GM12878 (cell line): ENCODE data around the gene METRNL. TPM values are rescaled to one million over a fixed set of nuclear protein-coding genes. Genes with fewer than 3 reads are reported as not detected.

Experiments
- ATAC-seq: fragments of 200-7000 bp; cut with Tn5 transposase; 3 replicates; pipeline ENCODE4 v1.9.1; 2020; ENCODE audit warnings: mild to moderate bottlenecking, moderate library complexity
- BruUV-seq: library from RNA; stranded (reverse); fragments of 400-500 nt; replicated peaks from 2 replicates; lab custom pipeline; 2021; lab: Mats Ljungman, UMichigan
- CTCF ChIA-PET: fragments of 300-600 bp; sonication (Branson Sonifier 250); formaldehyde crosslinking; extraction: SDS; loops from one replicate; lab custom pipeline; 2021; ENCODE audit warnings: inconsistent platforms; lab: Yijun Ruan, JAX
- POLR2A ChIA-PET: fragments of 350-600 bp; formaldehyde crosslinking; extraction: SDS; loops from one replicate; lab custom pipeline; 2021; ENCODE audit warnings: inconsistent platforms; lab: Charles Lee
- RAD21 ChIA-PET: fragments of 300-600 bp; sonication (Branson Sonifier 250); formaldehyde crosslinking; loops from one replicate; lab custom pipeline; 2023; ENCODE audit warnings: antibody characterized with exemption; ENCODE audit not compliant: unreplicated experiment; lab: Charles Lee
- SMC1A ChIA-PET: fragments of 300-600 bp; sonication (Branson Sonifier 250); formaldehyde crosslinking; loops from one replicate; lab custom pipeline; 2023; ENCODE audit not compliant: unreplicated experiment, uncharacterized antibody; lab: Charles Lee
- DNase-seq: peaks from one replicate; pipeline ENCODE4 v3.0.0-alpha.2; 2011; ENCODE audit warnings: low read depth, low spot score
- FAIRE-seq: peaks from 3 replicates; lab custom pipeline; 2011; peaks lifted over from hg19 to GRCh38; lab: Jason Lieb, UNC
- H2AFZ ChIP-seq: 2 replicates; pipeline ENCODE4 v1.6.0; 2011; ENCODE audit warnings: low read depth, low read length, control low read depth; ENCODE audit not compliant: control insufficient read depth
- H3K27ac ChIP-seq: 2 replicates; pipeline ENCODE4 v1.5.1; 2011; ENCODE audit warnings: control low read depth; ENCODE audit not compliant: control insufficient read depth, insufficient read depth
- H3K27me3 ChIP-seq, 2 experiments: replicated peaks in 1 of 2; 2 replicates each; pipeline versions ENCODE4 v1.6.0 to v1.6.1; 2011; ENCODE audit warnings: low read length in 1 of 2; ENCODE audit not compliant: control insufficient read depth in 2 of 2, insufficient read depth in 2 of 2
- H3K36me3 ChIP-seq, 2 experiments: 2 replicates each; pipeline ENCODE4 v1.5.1; 2011; ENCODE audit warnings: low read length in 1 of 2; ENCODE audit not compliant: control insufficient read depth in 2 of 2, insufficient read depth in 2 of 2
- H3K4me1 ChIP-seq: 2 replicates; pipeline ENCODE4 v1.6.1; 2011; ENCODE audit warnings: mild to moderate bottlenecking, low read length, moderate library complexity, mixed read lengths; ENCODE audit not compliant: control insufficient read depth, insufficient read depth
- H3K4me2 ChIP-seq: 2 replicates; pipeline ENCODE4 v1.6.0; 2011; ENCODE audit warnings: control low read depth; ENCODE audit not compliant: control insufficient read depth, insufficient read depth
- H3K4me3 ChIP-seq: fragments of 200-600 bp; sonication (generic); 2 replicates; pipeline ENCODE4 v1.5.1; 2016
- H3K79me2 ChIP-seq: 2 replicates; pipeline ENCODE4 v1.6.0; 2011; ENCODE audit warnings: low read length; ENCODE audit not compliant: control insufficient read depth, insufficient read depth
- H3K9ac ChIP-seq: 2 replicates; pipeline ENCODE4 v1.8.0; 2011; ENCODE audit warnings: low read length, control low read depth, mixed read lengths; ENCODE audit not compliant: control insufficient read depth, insufficient read depth
- H3K9me3 ChIP-seq: replicated peaks from 3 replicates; pipeline ENCODE4 v1.5.1; 2011; ENCODE audit warnings: mild to moderate bottlenecking, low read length; ENCODE audit not compliant: control insufficient read depth, insufficient read depth
- H4K20me1 ChIP-seq: 2 replicates; pipeline ENCODE4 v1.6.0; 2011; ENCODE audit not compliant: control insufficient read depth, insufficient read depth
- BACH1 ChIP-seq: fragments of 450-650 bp; IDR thresholded peaks from 2 replicates; pipeline ENCODE4 v1.6.1; 2017; ENCODE audit warnings: mild to moderate bottlenecking, borderline replicate concordance
- BCL11A ChIP-seq: IDR thresholded peaks from 2 replicates; pipeline ENCODE4 v1.6.1; 2011; ENCODE audit warnings: low read depth, low read length
- DPF2 ChIP-seq: fragments of 450-650 bp; IDR thresholded peaks from 2 replicates; pipeline ENCODE4 v1.6.1; 2017; ENCODE audit warnings: mild to moderate bottlenecking
- HCFC1 ChIP-seq: fragments of 150-350 bp; IDR thresholded peaks from 2 replicates; pipeline ENCODE4 v1.6.1; 2014; ENCODE audit warnings: low read length
- MTA3 ChIP-seq: IDR thresholded peaks from 2 replicates; pipeline ENCODE4 v1.6.1; 2012; ENCODE audit warnings: low read length, inconsistent platforms, borderline replicate concordance
- MYB ChIP-seq: fragments of 150-350 bp; IDR thresholded peaks from 2 replicates; pipeline ENCODE4 v1.6.1; 2014; ENCODE audit warnings: mild to moderate bottlenecking, low read depth, low read length, borderline replicate concordance
- MYC ChIP-seq: IDR thresholded peaks from 2 replicates; pipeline ENCODE4 v1.6.1; 2011; ENCODE audit warnings: mild to moderate bottlenecking, low read length, moderate library complexity, inconsistent platforms; ENCODE audit not compliant: insufficient read depth, insufficient replicate concordance, insufficient read length, severe bottlenecking
- PAX5 ChIP-seq: IDR thresholded peaks from 2 replicates; pipeline ENCODE4 v1.6.1; 2011; ENCODE audit warnings: low read depth, low read length, borderline replicate concordance
- SIX5 ChIP-seq: IDR thresholded peaks from 2 replicates; pipeline ENCODE4 v1.6.1; 2011; ENCODE audit warnings: mild to moderate bottlenecking, low read depth, low read length, moderate library complexity; ENCODE audit not compliant: severe bottlenecking
- SP1 ChIP-seq: IDR thresholded peaks from one replicate; pipeline ENCODE4 v1.6.1; 2011; ENCODE audit warnings: low read depth, low read length
- SREBF2 ChIP-seq: IDR thresholded peaks from 2 replicates; pipeline ENCODE4 v1.6.1; 2012; ENCODE audit warnings: mild to moderate bottlenecking, low read length
- SUZ12 ChIP-seq: fragments of 200-600 bp; sonication (generic); IDR thresholded peaks from one replicate; pipeline ENCODE4 v1.6.1; 2018; ENCODE audit warnings: antibody characterized with exemption, mild to moderate bottlenecking; ENCODE audit not compliant: unreplicated experiment
- TAF1 ChIP-seq: IDR thresholded peaks from 2 replicates; pipeline ENCODE4 v1.6.1; 2011; ENCODE audit warnings: mild to moderate bottlenecking, low read depth, low read length, borderline replicate concordance
- YBX1 ChIP-seq: fragments of 450-650 bp; IDR thresholded peaks from 2 replicates; pipeline ENCODE4 v1.6.1; 2016; ENCODE audit warnings: antibody characterized with exemption
- WGBS: methylation state at CpG from one replicate; pipeline ENCODE4 v1.1.6; 2016; ENCODE audit warnings: low lambda C conversion rate; ENCODE audit not compliant: insufficient replicate concordance, insufficient coverage; ENCODE audit errors: missing lambda C conversion rate; 5-methylcytosine and 5-hydroxymethylcytosine counted together
- in situ Hi-C: fragments of 300-500 bp; cut with MboI; formaldehyde crosslinking; loops from 9 replicates; pipeline ENCODE4 v1.14.3; 2018; ENCODE audit warnings: mixed read lengths
- intact Hi-C: fragments of 100-400 bp; cut with micrococcal nuclease; formaldehyde crosslinking; loops from one replicate; pipeline ENCODE4 v1.14.2; 2022; ENCODE audit not compliant: unreplicated experiment
- polyA plus RNA-seq, 11 experiments: library from polyadenylated mRNA; depleted of rRNA in 4 of 11; unstranded in 6 of 11; stranded (reverse) in 5 of 11; fragments of >200 nt; fragmentation: Nextera tagmentation in 4 of 11; fragmentation: Illumina TruSeq in 1 of 11; extraction: Ambion mirVana in 4 of 11; extraction: Trizol in 1 of 11; gene quantifications; 1 replicate in 1 of 11; 2 replicates in 10 of 11; pipeline versions ENCODE4 v1.2.1 to v1.2.3, GENCODE V29; 2011 to 2016; ENCODE audit warnings: inconsistent platforms in 2 of 11, missing spikeins in 2 of 11, low read depth in 1 of 11
- total RNA-seq, 4 experiments: library from RNA; depleted of rRNA in 3 of 4; stranded (reverse); fragments of >200 nt in 3 of 4; fragmentation: Illumina TruSeq in 1 of 4; extraction: Trizol in 1 of 4; gene quantifications; 2 replicates each; pipeline versions ENCODE4 v1.2.1 to v1.2.3, GENCODE V29; 2013 to 2021
- TF ChIP-seq, protein P1 (sequence below): fragments of 450-650 bp; conservative IDR thresholded peaks from 2 replicates; pipeline ENCODE4 v1.6.1; 2017; ENCODE audit warnings: mild to moderate bottlenecking, moderate library complexity
- TF ChIP-seq, protein P2 (sequence below): IDR thresholded peaks from 2 replicates; pipeline ENCODE4 v1.6.1; 2011; ENCODE audit warnings: borderline replicate concordance, low read depth, mild to moderate bottlenecking, moderate library complexity, mixed read lengths, low read length; ENCODE audit not compliant: insufficient read depth; ENCODE audit errors: extremely low read length
- TF ChIP-seq, protein P3 (sequence below): fragments of 450-650 bp; IDR thresholded peaks from 2 replicates; pipeline ENCODE4 v1.6.1; 2017; ENCODE audit warnings: low read depth, mild to moderate bottlenecking, moderate library complexity

The METRNL gene
- total and polyA plus RNA-seq, 10 of the 15 experiments (the other 5 are each of a cell fraction or from before 2014, with no cell fraction given), result 0.05 to 3.7 (median 0.48) TPM; not detected in 2

DNA sequence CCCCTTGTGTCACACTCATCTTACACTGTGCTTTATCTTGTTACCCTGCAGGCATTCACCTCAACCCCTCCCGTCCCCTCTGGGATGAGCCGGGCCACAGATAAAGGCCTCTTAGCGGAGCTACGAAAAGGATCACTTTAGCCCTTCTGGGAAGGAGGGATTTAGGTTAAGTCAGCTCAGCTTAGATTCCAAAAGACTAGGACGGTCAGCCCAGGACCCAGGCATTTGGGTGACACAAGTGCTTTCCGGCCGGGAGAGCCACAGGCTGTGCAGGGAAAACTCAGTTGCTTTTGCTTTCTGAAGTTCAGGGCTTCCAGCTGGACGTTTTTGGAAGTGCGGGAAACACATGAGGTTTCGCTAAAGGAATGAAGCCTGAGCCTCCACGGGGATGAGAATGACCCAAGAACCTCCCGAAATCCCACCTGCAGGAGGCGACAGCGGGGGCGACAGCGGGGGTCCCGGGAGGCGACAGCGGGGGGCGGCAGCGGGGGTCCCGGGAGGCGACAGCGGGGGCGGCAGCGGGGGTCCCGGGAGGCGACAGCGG, 11.6 kb upstream of the METRNL start:
- Histone ChIP-seq H3K4me3 (no peak overlapping the region), H4K20me1 (no peaks in the 10 kb centered on the region), H3K27ac (no peak overlapping the region), H2AFZ (no peak overlapping the region), H3K9me3 (no peaks in the 10 kb centered on the region), H3K27me3 (no peaks in the 10 kb centered on the region), H3K79me2 (no peaks in the 10 kb centered on the region), H3K4me1 (no peaks in the 10 kb centered on the region), H3K4me2 (no peak overlapping the region), H3K36me3 (no peaks in the 10 kb centered on the region), H3K9ac (no peak overlapping the region)
- ChIA-PET SMC1A (no interaction called here), CTCF (no interaction called here), POLR2A (no interaction called here), RAD21 (no interaction called here)
- TF ChIP-seq HCFC1 (no peak), BACH1 (no peak), SREBF2 (no peak), YBX1 (no peak), MTA3 (no peak), TAF1 (no peak), DPF2 (no peak), MYB (no peak), BCL11A (no peak), PAX5 (no peak), SP1 (no peak), SIX5 (no peak), SUZ12 (no peak), MYC (no peak)
- TF ChIP-seq, protein P1, sequence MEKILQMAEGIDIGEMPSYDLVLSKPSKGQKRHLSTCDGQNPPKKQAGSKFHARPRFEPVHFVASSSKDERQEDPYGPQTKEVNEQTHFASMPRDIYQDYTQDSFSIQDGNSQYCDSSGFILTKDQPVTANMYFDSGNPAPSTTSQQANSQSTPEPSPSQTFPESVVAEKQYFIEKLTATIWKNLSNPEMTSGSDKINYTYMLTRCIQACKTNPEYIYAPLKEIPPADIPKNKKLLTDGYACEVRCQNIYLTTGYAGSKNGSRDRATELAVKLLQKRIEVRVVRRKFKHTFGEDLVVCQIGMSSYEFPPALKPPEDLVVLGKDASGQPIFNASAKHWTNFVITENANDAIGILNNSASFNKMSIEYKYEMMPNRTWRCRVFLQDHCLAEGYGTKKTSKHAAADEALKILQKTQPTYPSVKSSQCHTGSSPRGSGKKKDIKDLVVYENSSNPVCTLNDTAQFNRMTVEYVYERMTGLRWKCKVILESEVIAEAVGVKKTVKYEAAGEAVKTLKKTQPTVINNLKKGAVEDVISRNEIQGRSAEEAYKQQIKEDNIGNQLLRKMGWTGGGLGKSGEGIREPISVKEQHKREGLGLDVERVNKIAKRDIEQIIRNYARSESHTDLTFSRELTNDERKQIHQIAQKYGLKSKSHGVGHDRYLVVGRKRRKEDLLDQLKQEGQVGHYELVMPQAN, result no peak
- TF ChIP-seq, protein P2, sequence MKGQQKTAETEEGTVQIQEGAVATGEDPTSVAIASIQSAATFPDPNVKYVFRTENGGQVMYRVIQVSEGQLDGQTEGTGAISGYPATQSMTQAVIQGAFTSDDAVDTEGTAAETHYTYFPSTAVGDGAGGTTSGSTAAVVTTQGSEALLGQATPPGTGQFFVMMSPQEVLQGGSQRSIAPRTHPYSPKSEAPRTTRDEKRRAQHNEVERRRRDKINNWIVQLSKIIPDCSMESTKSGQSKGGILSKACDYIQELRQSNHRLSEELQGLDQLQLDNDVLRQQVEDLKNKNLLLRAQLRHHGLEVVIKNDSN, result no peak
- TF ChIP-seq, protein P3, sequence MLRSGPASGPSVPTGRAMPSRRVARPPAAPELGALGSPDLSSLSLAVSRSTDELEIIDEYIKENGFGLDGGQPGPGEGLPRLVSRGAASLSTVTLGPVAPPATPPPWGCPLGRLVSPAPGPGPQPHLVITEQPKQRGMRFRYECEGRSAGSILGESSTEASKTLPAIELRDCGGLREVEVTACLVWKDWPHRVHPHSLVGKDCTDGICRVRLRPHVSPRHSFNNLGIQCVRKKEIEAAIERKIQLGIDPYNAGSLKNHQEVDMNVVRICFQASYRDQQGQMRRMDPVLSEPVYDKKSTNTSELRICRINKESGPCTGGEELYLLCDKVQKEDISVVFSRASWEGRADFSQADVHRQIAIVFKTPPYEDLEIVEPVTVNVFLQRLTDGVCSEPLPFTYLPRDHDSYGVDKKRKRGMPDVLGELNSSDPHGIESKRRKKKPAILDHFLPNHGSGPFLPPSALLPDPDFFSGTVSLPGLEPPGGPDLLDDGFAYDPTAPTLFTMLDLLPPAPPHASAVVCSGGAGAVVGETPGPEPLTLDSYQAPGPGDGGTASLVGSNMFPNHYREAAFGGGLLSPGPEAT, result no peak
- FAIRE-seq, result no peak
- BruUV-seq, result no TSS peak
- in situ Hi-C loops, result no loop called here
- intact Hi-C loops, result no loop called here
- no peak for ATAC-seq
- no peak for DNase-seq
- 76% methylated on average over 18 of the region's 29 CpGs for WGBS
